HG03159 (cell line): ENCODE data around the gene BTBD6.
"Not testable (repeated sequence)": the region's sequence is repeated elsewhere in the genome, so short reads cannot be mapped to it uniquely, and the experiment has no call there.

Experiments
- ATAC-seq: cut with Tn5 transposase; IDR thresholded peaks from one replicate; pipeline ENCODE4 v1.9.1; 2021; ENCODE audit warnings: mild to moderate bottlenecking, moderate library complexity; ENCODE audit not compliant: unreplicated experiment

BTBD6 gene

GRCh38 chr14:105267820-105268548, 19.7 kb downstream of the BTBD6 start:
- ATAC-seq: no peak

GRCh38 chr14:105268736-105269354, 20.5 kb downstream of the BTBD6 start:
- no peak for ATAC-seq

- no peak for ATAC-seq
Observed at GRCh38 chr14:105269405-105269804, 21.1 kb downstream of the BTBD6 start.

GRCh38 chr14:105271224-105271890, 23.0 kb downstream of the BTBD6 start:
- no peak for ATAC-seq

GRCh38 chr14:105272623-105273022, 24.3 kb downstream of the BTBD6 start:
- no peak for ATAC-seq

GRCh38 chr14:105273062-105273461, 24.7 kb downstream of the BTBD6 start:
- no peak for ATAC-seq

- no peak for ATAC-seq
Observed at GRCh38 chr14:105274637-105275036, 26.3 kb downstream of the BTBD6 start.

GRCh38 chr14:105275267-105275946, 27.1 kb downstream of the BTBD6 start:
- no peak for ATAC-seq

GRCh38 chr14:105277448-105277847, 29.1 kb downstream of the BTBD6 start:
- not testable (repeated sequence) for ATAC-seq

GRCh38 chr14:105279642-105280361, 31.5 kb downstream of the BTBD6 start:
- no peak for ATAC-seq

- ATAC-seq: no peak
Observed at GRCh38 chr14:105280525-105280924, 32.2 kb downstream of the BTBD6 start.

- ATAC-seq: no peak
Observed at GRCh38 chr14:105281371-105282097, 33.2 kb downstream of the BTBD6 start.

GRCh38 chr14:105282098-105282725, 33.9 kb downstream of the BTBD6 start:
- no peak for ATAC-seq

- no peak for ATAC-seq
Observed at GRCh38 chr14:105283028-105283427, 34.7 kb downstream of the BTBD6 start.

GRCh38 chr14:105283899-105284298, 35.6 kb downstream of the BTBD6 start:
- ATAC-seq: no peak

- ATAC-seq: no peak
Observed at GRCh38 chr14:105285174-105285573, 36.8 kb downstream of the BTBD6 start.

GRCh38 chr14:105286759-105287144, 38.4 kb downstream of the BTBD6 start:
- no peak for ATAC-seq

- no peak for ATAC-seq
Observed at GRCh38 chr14:105287249-105288102, 39.1 kb downstream of the BTBD6 start.

- ATAC-seq: not testable (repeated sequence)
Observed at GRCh38 chr14:105288936-105289335, 40.6 kb downstream of the BTBD6 start.
